ENCODE measurements around the gene C2orf81. TPM values are rescaled to one million over a fixed set of nuclear protein-coding genes. Genes with fewer than 3 reads are reported as not detected.

C2orf81 gene
- total RNA-seq, 1 experiment from 2014 or later = 4.0 TPM

- no TSS peak for BruUV-seq (replicated peaks)
- Mint-ChIP-seq H3K27me3 (ENCODE audit: unreplicated experiment) (peaks cover 28% of the 10 kb centered on the region), H3K4me3 (ENCODE audit: low read depth, unreplicated experiment) (no peak overlapping the region), H3K27ac (ENCODE audit: unreplicated experiment) (no peak overlapping the region), H3K4me1 (ENCODE audit: low read depth, unreplicated experiment) (peaks cover 29% of the 10 kb centered on the region), H3K36me3 (ENCODE audit: insufficient read depth, unreplicated experiment) (peaks cover 22% of the 10 kb centered on the region), H3K9me3 (ENCODE audit: low read depth, unreplicated experiment) (no peaks in the 10 kb centered on the region)
- TF ChIP-seq CTCF (IDR thresholded peaks at IDR 0.05; ENCODE audit: unreplicated experiment) = no peak
- intact Hi-C loops (cut with micrococcal nuclease; ENCODE audit: unreplicated experiment) = no loop called here
- DNase-seq = no peak
- CTCF ChIA-PET = no interaction called here
Observed at GRCh38 chr2:74416778-74417177, 4.6 kb downstream of the C2orf81 start.

GRCh38 chr2:74415762-74416395, 5.5 kb downstream of the C2orf81 start:
- BruUV-seq (replicated peaks) = no TSS peak
- peaks cover 26% of the 10 kb centered on the region for H3K4me1 Mint-ChIP-seq (ENCODE audit: low read depth, unreplicated experiment)
- no peak for TF ChIP-seq CTCF (IDR thresholded peaks at IDR 0.05; ENCODE audit: unreplicated experiment)
- DNase-seq = no peak
- peaks cover 13% of the 10 kb centered on the region for H3K36me3 Mint-ChIP-seq (ENCODE audit: insufficient read depth, unreplicated experiment)
- H3K4me3 Mint-ChIP-seq (ENCODE audit: low read depth, unreplicated experiment) = peak overlapping the region; percentile 70
- intact Hi-C loops (cut with micrococcal nuclease; ENCODE audit: unreplicated experiment) = no loop called here
- no peaks in the 10 kb centered on the region for H3K9me3 Mint-ChIP-seq (ENCODE audit: low read depth, unreplicated experiment)
- CTCF ChIA-PET = no interaction called here
- no peak overlapping the region for H3K27ac Mint-ChIP-seq (ENCODE audit: unreplicated experiment)
- peaks cover 28% of the 10 kb centered on the region for H3K27me3 Mint-ChIP-seq (ENCODE audit: unreplicated experiment)

- peak; percentile 56 for DNase-seq
- CTCF ChIA-PET = no interaction called here
- Mint-ChIP-seq H3K9me3 (ENCODE audit: low read depth, unreplicated experiment) (no peaks in the 10 kb centered on the region), H3K27ac (ENCODE audit: unreplicated experiment) (peak overlapping the region; percentile 76), H3K4me3 (ENCODE audit: low read depth, unreplicated experiment) (peak overlapping the region; percentile 70), H3K27me3 (ENCODE audit: unreplicated experiment) (peaks cover 28% of the 10 kb centered on the region), H3K4me1 (ENCODE audit: low read depth, unreplicated experiment) (peaks cover 19% of the 10 kb centered on the region), H3K36me3 (ENCODE audit: insufficient read depth, unreplicated experiment) (peaks cover 8% of the 10 kb centered on the region)
- intact Hi-C loops (cut with micrococcal nuclease; ENCODE audit: unreplicated experiment) = no loop called here
- no peak for TF ChIP-seq CTCF (IDR thresholded peaks at IDR 0.05; ENCODE audit: unreplicated experiment)
- no TSS peak for BruUV-seq (replicated peaks)
Observed at GRCh38 chr2:74414881-74415761, 6.3 kb downstream of the C2orf81 start.

- peak overlapping the region; percentile 70 for H3K4me3 Mint-ChIP-seq (ENCODE audit: low read depth, unreplicated experiment)
- H3K9me3 Mint-ChIP-seq (ENCODE audit: low read depth, unreplicated experiment) = no peaks in the 10 kb centered on the region
- peak overlapping the region; percentile 76 for H3K27ac Mint-ChIP-seq (ENCODE audit: unreplicated experiment)
- no peak for DNase-seq
- peaks cover 17% of the 10 kb centered on the region for H3K4me1 Mint-ChIP-seq (ENCODE audit: low read depth, unreplicated experiment)
- intact Hi-C loops (cut with micrococcal nuclease; ENCODE audit: unreplicated experiment) = no loop called here
- TF ChIP-seq CTCF (IDR thresholded peaks at IDR 0.05; ENCODE audit: unreplicated experiment) = no peak
- CTCF ChIA-PET = no interaction called here
- H3K36me3 Mint-ChIP-seq (ENCODE audit: insufficient read depth, unreplicated experiment) = peaks cover 8% of the 10 kb centered on the region
- no TSS peak for BruUV-seq (replicated peaks)
- peaks cover 28% of the 10 kb centered on the region for H3K27me3 Mint-ChIP-seq (ENCODE audit: unreplicated experiment)
Observed at GRCh38 chr2:74414441-74414840, 7.0 kb downstream of the C2orf81 start.
